ENCODE data around the gene CTCFL. TPM values are rescaled to one million over a fixed set of nuclear protein-coding genes. Genes with fewer than 3 reads are reported as not detected.

The CTCFL gene
- total RNA-seq, 1 donor from 2014 or later, result 0.27 TPM

DNA sequence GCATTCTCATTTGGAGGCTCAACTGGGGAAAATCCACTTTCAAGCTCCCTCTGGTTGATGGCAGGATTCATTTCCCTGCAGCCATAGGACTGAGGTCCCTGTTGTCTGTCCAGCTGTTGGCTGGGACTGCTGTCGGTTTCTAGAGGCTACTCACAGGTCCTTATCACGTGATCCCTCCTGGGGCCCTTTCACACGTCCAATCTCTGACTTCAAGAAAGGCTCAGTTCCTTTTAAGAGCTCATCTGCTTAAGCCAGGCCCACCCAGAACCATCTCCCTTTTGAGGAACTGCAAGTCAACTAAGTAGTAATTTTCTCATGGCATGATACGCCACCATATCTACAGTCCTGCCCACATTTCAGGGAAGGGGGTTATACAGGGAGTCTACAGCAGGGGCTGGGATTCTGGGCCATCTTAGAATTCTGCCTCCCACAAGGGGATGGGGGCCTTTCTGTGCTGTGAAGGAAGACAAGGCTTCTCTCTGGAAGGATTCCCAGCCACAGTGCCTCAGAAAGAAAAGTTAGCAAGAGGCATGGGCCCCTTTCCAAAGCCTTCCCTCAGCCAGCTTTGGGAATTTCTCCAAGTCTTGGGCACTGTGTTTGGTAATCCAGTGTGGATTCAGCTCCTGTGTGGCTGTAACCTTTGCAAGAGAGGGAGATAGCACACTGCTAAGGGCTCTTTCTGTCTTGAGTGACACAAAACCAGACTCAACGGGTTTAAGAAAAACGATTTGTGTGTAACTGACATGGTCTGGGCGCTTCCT, 66.4 kb downstream of the CTCFL start:
- no peaks in the 10 kb centered on the region for H3K36me3 Mint-ChIP-seq
- no peak overlapping the region for H3K4me3 Mint-ChIP-seq
- H3K27ac Mint-ChIP-seq, result no peak overlapping the region
- DNase-seq (ENCODE audit: low spot score in 2 of 2, unreplicated experiment in 2 of 2), result no peak
- no peaks in the 10 kb centered on the region for H3K4me1 Mint-ChIP-seq
- no peaks in the 10 kb centered on the region for H3K27me3 Mint-ChIP-seq (ENCODE audit: low read depth)
- TF ChIP-seq, protein P1, sequence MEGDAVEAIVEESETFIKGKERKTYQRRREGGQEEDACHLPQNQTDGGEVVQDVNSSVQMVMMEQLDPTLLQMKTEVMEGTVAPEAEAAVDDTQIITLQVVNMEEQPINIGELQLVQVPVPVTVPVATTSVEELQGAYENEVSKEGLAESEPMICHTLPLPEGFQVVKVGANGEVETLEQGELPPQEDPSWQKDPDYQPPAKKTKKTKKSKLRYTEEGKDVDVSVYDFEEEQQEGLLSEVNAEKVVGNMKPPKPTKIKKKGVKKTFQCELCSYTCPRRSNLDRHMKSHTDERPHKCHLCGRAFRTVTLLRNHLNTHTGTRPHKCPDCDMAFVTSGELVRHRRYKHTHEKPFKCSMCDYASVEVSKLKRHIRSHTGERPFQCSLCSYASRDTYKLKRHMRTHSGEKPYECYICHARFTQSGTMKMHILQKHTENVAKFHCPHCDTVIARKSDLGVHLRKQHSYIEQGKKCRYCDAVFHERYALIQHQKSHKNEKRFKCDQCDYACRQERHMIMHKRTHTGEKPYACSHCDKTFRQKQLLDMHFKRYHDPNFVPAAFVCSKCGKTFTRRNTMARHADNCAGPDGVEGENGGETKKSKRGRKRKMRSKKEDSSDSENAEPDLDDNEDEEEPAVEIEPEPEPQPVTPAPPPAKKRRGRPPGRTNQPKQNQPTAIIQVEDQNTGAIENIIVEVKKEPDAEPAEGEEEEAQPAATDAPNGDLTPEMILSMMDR (IDR thresholded peaks at IDR 0.05; ENCODE audit: unreplicated experiment), result no peak
- no peaks in the 10 kb centered on the region for H3K9me3 Mint-ChIP-seq

DNA sequence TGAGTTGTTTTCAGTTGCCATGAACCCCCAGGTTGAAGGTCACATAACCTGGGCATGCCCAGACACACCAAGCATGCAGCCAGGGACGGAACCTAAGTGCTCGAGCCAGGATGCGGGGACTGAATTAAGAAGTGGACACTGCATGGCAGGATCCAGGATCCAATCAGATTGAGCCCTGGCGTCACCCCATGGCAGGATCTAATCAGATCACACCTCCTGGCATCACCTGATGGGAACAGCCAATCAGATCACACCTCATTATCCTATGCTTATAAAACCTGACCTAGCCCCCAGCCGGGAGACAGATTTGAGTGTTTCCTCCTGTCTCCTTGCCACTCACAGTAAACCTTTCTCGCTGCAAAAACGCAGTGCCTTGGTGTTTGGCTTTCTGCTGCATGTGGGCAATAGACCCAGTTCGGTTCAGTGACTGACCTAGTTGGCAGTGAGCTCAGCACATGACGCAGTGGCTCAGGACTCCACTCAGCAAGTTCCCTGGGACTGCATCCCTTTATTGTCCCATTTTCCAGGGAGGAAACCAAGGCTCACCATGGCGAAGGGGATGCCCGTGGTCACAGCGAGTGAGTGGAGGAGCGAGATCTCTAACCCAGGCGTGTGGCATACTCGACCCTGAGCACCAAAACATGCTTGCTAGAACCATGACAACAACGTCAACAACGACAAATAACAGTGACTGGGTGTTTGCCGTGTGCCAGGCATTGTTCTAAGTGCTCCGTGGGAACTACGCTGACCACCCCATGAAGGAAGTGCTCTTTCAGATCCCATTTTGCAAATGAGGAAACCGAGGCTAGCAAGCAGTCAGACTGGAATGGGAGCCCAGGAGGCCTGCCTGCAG, 67.5 kb downstream of the CTCFL start:
- no peak overlapping the region for H3K4me3 Mint-ChIP-seq
- H3K27me3 Mint-ChIP-seq (ENCODE audit: low read depth), result no peaks in the 10 kb centered on the region
- no peaks in the 10 kb centered on the region for H3K4me1 Mint-ChIP-seq
- no peak overlapping the region for H3K27ac Mint-ChIP-seq
- H3K9me3 Mint-ChIP-seq, result no peaks in the 10 kb centered on the region
- TF ChIP-seq, protein P1 (IDR thresholded peaks at IDR 0.05; ENCODE audit: unreplicated experiment), result no peak
- no peak for DNase-seq (ENCODE audit: low spot score in 2 of 2, unreplicated experiment in 2 of 2)
- H3K36me3 Mint-ChIP-seq, result no peaks in the 10 kb centered on the region

DNA sequence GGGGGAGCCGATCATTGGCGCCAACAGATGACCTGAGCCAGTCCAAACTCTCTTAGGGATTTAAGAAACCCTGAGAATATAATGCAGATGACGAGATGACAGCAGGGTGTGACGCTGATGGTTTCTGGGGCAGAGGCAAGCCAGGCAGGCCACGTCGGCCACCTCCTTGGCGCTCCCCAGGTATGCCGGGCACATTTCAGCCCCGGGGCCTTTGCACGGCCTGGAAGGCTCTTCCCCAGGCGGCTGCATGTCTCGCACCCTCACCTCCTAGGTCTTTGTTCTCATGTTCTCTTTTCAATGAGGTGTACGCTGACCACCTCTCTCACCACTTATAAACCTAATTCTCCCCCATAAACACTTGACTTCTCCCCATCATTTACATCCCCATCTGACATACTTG, 68.8 kb downstream of the CTCFL start:
- no peaks in the 10 kb centered on the region for H3K36me3 Mint-ChIP-seq
- no peak for DNase-seq (ENCODE audit: low spot score in 2 of 2, unreplicated experiment in 2 of 2)
- H3K9me3 Mint-ChIP-seq, result no peaks in the 10 kb centered on the region
- H3K27me3 Mint-ChIP-seq (ENCODE audit: low read depth), result no peaks in the 10 kb centered on the region
- no peak overlapping the region for H3K4me3 Mint-ChIP-seq
- no peak overlapping the region for H3K27ac Mint-ChIP-seq
- peaks cover 2% of the 10 kb centered on the region for H3K4me1 Mint-ChIP-seq
- TF ChIP-seq, protein P1 (IDR thresholded peaks at IDR 0.05; ENCODE audit: unreplicated experiment), result no peak

DNA sequence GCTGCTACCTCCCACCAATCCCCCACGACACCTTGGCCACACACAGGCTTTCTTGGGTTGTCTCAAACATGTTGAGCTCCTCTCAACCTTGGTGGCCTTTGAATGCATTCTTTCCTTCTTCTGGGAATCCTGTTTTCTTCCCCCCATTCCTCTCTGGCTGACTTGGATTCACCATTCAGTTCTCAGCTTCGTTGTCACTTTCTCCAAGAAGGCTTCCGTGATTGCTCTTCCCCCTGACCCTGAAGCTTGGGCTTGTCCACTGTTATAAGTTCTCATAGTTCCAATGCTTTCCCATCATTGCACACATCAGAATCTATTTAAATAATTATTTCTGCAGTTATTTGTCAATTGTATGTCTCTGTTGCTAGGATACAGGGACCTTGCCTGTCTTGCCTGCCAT, 69.6 kb downstream of the CTCFL start:
- H3K36me3 Mint-ChIP-seq, result no peaks in the 10 kb centered on the region

DNA sequence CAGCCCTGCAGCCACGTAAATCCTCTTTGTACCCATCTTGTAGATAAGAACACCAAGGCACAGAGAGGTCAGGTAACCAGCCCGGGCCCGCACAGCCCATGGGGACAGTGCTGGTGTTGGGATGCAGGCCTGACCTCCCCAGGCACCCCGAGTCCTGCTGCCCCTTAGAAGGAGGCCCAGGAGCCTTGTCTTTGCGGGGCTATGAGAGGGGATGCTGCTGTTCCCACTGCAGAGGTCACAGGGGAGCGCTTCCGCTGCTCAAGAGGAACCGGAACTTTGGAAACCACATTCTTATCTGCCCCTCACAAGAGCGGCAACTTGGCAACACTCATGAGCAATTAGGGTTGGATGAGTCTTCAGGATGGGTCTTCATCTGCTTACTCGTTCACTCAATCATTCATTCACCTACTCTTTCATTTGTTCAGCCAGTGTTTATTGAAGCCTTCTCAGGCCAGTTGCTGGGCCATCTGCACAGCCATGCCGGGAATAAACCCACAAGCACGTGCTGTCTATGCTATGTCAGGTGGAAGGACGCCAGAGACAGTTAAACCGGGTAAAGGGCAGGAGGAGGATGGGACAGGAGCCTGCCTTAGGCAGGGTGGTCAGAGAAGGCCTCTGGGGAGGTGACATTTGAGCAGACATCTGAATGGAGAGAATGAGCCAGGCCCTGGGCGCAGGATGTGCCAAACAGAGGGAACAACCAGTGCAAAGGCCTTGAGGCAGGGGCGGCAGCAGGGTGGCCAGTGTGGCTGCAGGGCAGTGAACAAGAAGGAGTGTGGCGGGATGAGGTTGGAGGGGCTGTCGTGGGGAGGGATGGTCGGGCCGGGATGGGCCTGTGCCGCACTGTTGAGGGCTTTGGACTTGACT, 72.9 kb downstream of the CTCFL start:
- Mint-ChIP-seq H3K27me3 (ENCODE audit: low read depth) (no peaks in the 10 kb centered on the region), H3K4me1 (peaks cover 6% of the 10 kb centered on the region), H3K4me3 (no peak overlapping the region), H3K36me3 (no peaks in the 10 kb centered on the region), H3K27ac (no peak overlapping the region), H3K9me3 (no peaks in the 10 kb centered on the region)
- DNase-seq (ENCODE audit: low spot score in 2 of 2, unreplicated experiment in 2 of 2), result no peak
- TF ChIP-seq, protein P1 (IDR thresholded peaks at IDR 0.05; ENCODE audit: unreplicated experiment), result no peak

More for the DNA sequence above, 69.6 kb downstream of the CTCFL start:
- H3K4me3 Mint-ChIP-seq, result no peak overlapping the region
- no peaks in the 10 kb centered on the region for H3K27me3 Mint-ChIP-seq (ENCODE audit: low read depth)
- H3K9me3 Mint-ChIP-seq, result no peaks in the 10 kb centered on the region
- TF ChIP-seq, protein P1 (IDR thresholded peaks at IDR 0.05; ENCODE audit: unreplicated experiment), result no peak
- peaks cover 6% of the 10 kb centered on the region for H3K4me1 Mint-ChIP-seq
- no peak for DNase-seq (ENCODE audit: low spot score in 2 of 2, unreplicated experiment in 2 of 2)
- H3K27ac Mint-ChIP-seq, result no peak overlapping the region

All from mesothelial cell of epicardium (in vitro differentiated cells).